ENCODE results near the gene RBPJL. TPM values are rescaled to one million over a fixed set of nuclear protein-coding genes. Genes with fewer than 3 reads are reported as not detected.
A peak's percentile ranks its signal among the peaks of the same experiment; 100 is the strongest.

The RBPJL gene
- total and polyA plus RNA-seq, 2 of the 13 experiments (the other 11 are each of a cell fraction or from before 2014, with no cell fraction given), result not detected

GRCh38 chr20:45363611-45364492 is 57.2 kb downstream of the RBPJL start (continued):
- TF ChIP-seq NFATC3 (CRISPR knock-in tag; IDR thresholded peaks at IDR 0.05), result 0 out of 2 replicates have a peak, but pooled peaks have one; percentile 31
- no peak for TF ChIP-seq RBAK (CRISPR knock-in tag; IDR thresholded peaks at IDR 0.05)
- TF ChIP-seq CEBPG (CRISPR knock-in tag; IDR thresholded peaks at IDR 0.05), result 0 out of 2 replicates have a peak, but pooled peaks have one; percentile 0
- TF ChIP-seq SOX5 (CRISPR knock-in tag; IDR thresholded peaks at IDR 0.05; ENCODE audit: borderline replicate concordance), result 0 out of 2 replicates have a peak, but pooled peaks have one; percentile 2
- no peak for TF ChIP-seq ZNF644 (CRISPR knock-in tag; IDR thresholded peaks at IDR 0.05; ENCODE audit: low read depth)
- no peak for TF ChIP-seq MAF1 (CRISPR knock-in tag; IDR thresholded peaks at IDR 0.05; ENCODE audit: borderline replicate concordance)
- 0 out of 2 replicates have a peak, but pooled peaks have one; percentile 81 for TF ChIP-seq ZNF563 (CRISPR knock-in tag; IDR thresholded peaks at IDR 0.05)
- TF ChIP-seq HES4 (CRISPR knock-in tag; IDR thresholded peaks at IDR 0.05; ENCODE audit: borderline replicate concordance), result no peak; the same call in 1 of the 2 replicates
- no peak for TF ChIP-seq NCOA5 (CRISPR knock-in tag; IDR thresholded peaks at IDR 0.05)
- no peak for TF ChIP-seq PRPF4 (IDR thresholded peaks at IDR 0.05; ENCODE audit: low read depth, low read length, poor library complexity, severe bottlenecking)
- TF ChIP-seq MIER3 (CRISPR knock-in tag; IDR thresholded peaks at IDR 0.05; ENCODE audit: borderline replicate concordance), result no peak
- no peak for TF ChIP-seq ZMYM4 (CRISPR knock-in tag; IDR thresholded peaks at IDR 0.05)
- TF ChIP-seq ZNF333 (CRISPR knock-in tag; IDR thresholded peaks at IDR 0.05; ENCODE audit: borderline replicate concordance), result no peak
- no peak for TF ChIP-seq MTA1 (CRISPR knock-in tag; IDR thresholded peaks at IDR 0.05; ENCODE audit: borderline replicate concordance)
- 0 out of 2 replicates have a peak, but pooled peaks have one; percentile 3 for TF ChIP-seq ZFP1 (CRISPR knock-in tag; IDR thresholded peaks at IDR 0.05)
- TF ChIP-seq ZNF234 (CRISPR knock-in tag; conservative IDR thresholded peaks at IDR 0.05), result no peak
- no peak for TF ChIP-seq JUNB (CRISPR knock-in tag; IDR thresholded peaks at IDR 0.05; ENCODE audit: borderline replicate concordance)
- TF ChIP-seq SMAD3 (CRISPR knock-in tag; IDR thresholded peaks at IDR 0.05), result no peak
- no peak for TF ChIP-seq SP1 (IDR thresholded peaks at IDR 0.05)
- TF ChIP-seq SP1 (CRISPR knock-in tag; IDR thresholded peaks at IDR 0.05), result no peak
- TF ChIP-seq NCOR1 (IDR thresholded peaks at IDR 0.05; ENCODE audit: borderline replicate concordance, low read length), result 0 out of 2 replicates have a peak, but pooled peaks have one; percentile 22
- no peak for TF ChIP-seq GABPB1 (CRISPR knock-in tag; IDR thresholded peaks at IDR 0.05)
- TF ChIP-seq, protein P1, sequence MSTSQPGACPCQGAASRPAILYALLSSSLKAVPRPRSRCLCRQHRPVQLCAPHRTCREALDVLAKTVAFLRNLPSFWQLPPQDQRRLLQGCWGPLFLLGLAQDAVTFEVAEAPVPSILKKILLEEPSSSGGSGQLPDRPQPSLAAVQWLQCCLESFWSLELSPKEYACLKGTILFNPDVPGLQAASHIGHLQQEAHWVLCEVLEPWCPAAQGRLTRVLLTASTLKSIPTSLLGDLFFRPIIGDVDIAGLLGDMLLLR (CRISPR knock-in tag; IDR thresholded peaks at IDR 0.05), result no peak
- TF ChIP-seq, protein P2, sequence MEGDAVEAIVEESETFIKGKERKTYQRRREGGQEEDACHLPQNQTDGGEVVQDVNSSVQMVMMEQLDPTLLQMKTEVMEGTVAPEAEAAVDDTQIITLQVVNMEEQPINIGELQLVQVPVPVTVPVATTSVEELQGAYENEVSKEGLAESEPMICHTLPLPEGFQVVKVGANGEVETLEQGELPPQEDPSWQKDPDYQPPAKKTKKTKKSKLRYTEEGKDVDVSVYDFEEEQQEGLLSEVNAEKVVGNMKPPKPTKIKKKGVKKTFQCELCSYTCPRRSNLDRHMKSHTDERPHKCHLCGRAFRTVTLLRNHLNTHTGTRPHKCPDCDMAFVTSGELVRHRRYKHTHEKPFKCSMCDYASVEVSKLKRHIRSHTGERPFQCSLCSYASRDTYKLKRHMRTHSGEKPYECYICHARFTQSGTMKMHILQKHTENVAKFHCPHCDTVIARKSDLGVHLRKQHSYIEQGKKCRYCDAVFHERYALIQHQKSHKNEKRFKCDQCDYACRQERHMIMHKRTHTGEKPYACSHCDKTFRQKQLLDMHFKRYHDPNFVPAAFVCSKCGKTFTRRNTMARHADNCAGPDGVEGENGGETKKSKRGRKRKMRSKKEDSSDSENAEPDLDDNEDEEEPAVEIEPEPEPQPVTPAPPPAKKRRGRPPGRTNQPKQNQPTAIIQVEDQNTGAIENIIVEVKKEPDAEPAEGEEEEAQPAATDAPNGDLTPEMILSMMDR (CRISPR knock-in tag; IDR thresholded peaks at IDR 0.05), result no peak
- TF ChIP-seq ISX (CRISPR knock-in tag; conservative IDR thresholded peaks at IDR 0.05), result 0 out of 2 replicates have a peak, but pooled peaks have one; percentile 5

Measured in HepG2 (cell line).